Stimulated activated CD4-positive, alpha-beta T cell treated with anti-CD3 and anti-CD28 coated beads, Interleukin-2, amount 100 ng/mL, for 4 hours (primary cell): ENCODE measurements around the gene PLG.
"Not testable (repeated sequence)": the region's sequence is repeated elsewhere in the genome, so short reads cannot be mapped to it uniquely, and the experiment has no call there.

Source experiments
- DNase-seq: peaks from one replicate; pipeline ENCODE4 v3.0.0-alpha.2; 2020; ENCODE audit warnings: low read depth

PLG gene

DNA sequence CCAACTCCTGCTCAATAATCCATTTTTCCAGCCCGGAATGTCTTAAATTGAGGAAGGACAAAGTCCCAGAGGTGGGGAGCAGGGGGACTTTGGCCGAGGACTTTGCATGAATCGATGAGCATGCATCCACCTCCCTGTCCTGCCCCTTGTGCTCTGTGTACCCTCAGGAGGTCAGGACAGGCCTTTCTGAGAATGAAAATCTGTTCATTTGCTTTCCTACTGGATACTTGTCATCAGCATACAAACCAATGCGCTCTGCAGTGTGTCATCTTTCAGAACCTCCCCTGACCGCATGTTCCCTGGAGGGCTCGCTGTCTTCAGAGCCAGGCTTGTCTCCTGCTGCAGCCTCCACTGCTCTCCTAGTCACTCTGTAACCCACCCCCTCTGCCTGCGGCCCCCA is 2.6 kb downstream of the PLG start:
- not testable (repeated sequence) for DNase-seq

- not testable (repeated sequence) for DNase-seq
Observed at GRCh38 chr6:160708993-160709392, 6.9 kb downstream of the PLG start.

GRCh38 chr6:160714731-160715316 is 12.8 kb downstream of the PLG start:
- no peak for DNase-seq

GRCh38 chr6:160730911-160731310 is 28.9 kb downstream of the PLG start:
- DNase-seq: no peak

DNA sequence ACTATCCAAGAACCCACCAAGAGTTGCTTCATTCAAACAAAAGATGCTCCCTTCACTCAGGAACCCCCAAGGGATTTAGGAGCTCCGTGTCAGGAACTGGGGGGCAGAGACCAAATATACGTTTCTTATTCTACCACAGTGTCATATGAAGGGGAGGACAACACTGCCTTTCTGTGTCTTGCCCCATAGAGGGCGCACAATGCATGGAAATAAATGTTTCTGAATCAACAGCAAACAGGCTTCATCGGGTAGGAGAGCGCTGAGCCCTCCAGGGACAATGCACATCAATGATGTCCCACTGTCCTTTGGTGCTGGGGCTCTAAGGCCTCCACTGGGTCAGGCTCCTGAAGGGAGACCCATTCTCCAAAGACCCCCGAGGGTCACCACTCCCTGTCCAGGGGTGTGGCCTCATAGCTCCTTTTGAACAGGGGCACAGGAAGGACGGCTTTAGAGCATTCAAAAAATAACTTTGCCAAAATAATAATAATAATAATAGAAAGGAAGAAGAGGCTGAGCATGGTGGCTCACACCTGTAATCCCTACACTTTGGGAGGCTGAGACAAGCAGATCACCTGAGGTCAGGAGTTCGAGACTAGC is 31.1 kb downstream of the PLG start:
- DNase-seq: no peak

DNA sequence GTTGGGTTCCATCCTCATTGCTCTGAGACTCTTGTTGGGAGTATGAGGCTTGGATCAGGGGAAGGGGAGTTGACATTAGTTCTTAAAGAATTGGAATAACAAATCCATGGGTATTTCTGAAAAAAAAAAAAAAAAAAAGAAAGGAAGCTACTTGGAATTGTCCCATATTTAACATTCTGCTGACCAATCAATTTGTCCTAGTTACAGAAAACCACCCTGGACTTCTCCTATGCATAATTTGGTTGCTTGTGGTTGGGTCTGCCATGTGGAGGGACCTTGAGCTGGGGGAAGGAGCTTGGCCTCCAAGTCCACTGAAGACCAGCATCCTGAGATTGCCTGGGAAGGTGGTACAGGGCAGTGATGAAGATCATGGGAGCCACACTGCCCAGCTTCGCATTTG is 32.6 kb downstream of the PLG start:
- no peak for DNase-seq

- no peak for DNase-seq
Observed at GRCh38 chr6:160735523-160735922, 33.5 kb downstream of the PLG start.

- DNase-seq: no peak
Observed at GRCh38 chr6:160737934-160738333, 35.9 kb downstream of the PLG start.

DNA sequence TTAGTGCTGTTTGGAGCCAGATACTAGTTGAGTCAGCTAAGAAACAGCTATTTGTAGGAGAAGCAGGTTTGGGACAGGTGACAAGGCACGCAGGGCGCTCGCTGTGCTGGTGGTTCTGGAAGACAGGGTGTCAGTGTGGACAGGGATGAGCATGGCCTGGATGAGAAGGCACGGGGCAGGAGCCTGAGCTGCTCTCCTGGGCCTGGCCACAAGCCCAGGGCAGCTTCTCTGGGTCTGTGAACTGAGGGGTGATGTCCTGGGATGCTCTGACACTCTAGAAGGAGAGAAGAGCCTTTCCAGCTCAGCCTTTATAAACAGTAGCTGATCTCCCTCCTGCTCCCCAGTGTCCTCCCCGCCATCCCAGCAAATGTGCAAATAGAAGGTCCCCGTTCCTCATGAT is 37.9 kb downstream of the PLG start:
- no peak for DNase-seq

- not testable (repeated sequence) for DNase-seq
Observed at GRCh38 chr6:160741012-160741411, 39.0 kb downstream of the PLG start.

- DNase-seq: no peak
Observed at GRCh38 chr6:160742090-160742489, 40.0 kb downstream of the PLG start.

DNA sequence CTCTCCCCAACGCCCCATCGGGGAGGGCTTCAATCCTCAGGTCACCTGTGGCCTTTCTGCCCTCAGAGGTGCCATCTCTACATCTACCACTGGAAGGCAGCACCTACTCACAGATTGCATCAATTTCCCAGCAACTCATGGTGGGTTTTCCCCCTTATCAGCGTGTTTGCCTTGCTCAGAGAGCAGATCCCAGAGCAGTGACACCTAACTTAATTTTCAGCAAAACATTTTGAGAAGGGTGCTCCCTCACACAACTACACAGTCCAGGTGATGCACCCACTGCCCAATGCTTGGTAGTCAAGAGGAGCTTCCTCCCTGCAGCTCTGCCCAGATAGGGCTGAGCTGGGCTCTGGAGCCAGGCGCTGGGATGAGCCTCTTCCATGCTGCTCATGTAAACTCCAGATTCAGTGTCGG is 48.2 kb downstream of the PLG start:
- DNase-seq: no peak

DNA sequence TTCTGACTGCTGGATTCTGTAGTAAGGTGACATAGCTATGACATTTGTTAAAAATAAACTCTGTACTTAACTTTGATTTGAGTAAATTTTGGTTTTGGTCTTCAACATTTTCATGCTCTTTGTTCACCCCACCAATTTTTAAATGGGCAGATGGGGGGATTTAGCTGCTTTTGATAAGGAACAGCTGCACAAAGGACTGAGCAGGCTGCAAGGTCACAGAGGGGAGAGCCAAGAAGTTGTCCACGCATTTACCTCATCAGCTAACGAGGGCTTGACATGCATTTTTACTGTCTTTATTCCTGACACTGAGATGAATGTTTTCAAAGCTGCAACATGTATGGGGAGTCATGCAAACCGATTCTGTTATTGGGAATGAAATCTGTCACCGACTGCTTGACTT is 51.2 kb downstream of the PLG start:
- not testable (repeated sequence) for DNase-seq

DNA sequence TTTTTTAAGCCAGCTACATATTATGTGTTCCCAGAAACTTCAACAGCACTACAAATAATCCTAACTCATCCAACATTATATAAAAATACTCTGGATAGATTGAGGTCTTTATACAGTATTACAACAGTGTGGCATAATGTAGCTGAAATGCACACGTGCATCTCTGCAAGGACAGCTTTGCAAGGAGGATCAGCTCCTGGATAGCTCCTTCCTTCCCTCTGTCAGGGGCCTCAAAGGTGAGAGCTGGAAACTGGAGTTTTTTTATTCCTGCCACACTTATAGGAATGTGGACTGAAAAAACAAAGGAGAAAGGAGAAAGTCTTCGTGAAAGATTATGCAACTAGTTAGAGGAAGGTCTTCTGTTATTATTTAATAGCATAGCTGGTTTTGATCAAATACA is 53.1 kb downstream of the PLG start:
- no peak for DNase-seq

GRCh38 chr6:160756021-160756420 is 54.0 kb downstream of the PLG start:
- no peak for DNase-seq

DNA sequence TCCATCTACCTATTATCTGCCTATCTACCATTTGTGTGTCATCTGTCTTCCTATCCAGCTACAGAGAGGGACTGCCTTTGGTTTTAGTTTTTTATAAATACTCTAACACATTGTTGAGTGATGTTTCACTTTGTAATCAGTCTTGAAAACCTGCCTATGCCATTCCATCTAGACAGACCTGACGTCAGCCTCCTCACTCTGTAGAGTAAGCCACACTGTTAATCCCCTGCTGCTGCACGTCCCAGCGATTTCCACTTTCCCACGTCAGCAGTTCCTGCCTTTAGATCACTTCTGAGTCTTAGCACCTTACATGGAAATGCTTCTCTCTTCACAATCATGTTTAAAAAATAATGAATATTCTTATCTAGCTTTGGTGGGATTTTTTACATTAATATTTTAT is 54.8 kb downstream of the PLG start:
- DNase-seq: no peak

- DNase-seq: no peak
Observed at GRCh38 chr6:160764847-160765246, 62.8 kb downstream of the PLG start.

DNA sequence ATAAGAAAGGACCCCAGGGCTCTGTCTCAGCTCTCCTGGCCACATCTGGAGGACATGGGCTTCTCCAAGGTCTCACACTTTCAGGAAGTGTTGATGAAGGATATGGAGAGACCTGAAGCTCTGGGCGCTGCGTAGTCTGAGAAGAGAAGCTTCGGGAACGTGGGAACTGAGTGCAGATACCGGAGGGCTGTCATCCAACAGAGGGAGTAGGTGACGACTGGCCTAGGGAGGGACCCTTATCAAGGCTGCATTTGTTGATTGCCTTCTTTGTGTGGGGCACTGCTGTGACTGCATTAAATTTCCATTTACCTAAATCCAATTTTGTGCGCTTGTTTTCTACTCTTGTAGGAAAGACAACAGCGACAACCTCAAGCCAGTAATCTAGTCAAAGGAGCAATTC is 63.4 kb downstream of the PLG start:
- no peak for DNase-seq

DNA sequence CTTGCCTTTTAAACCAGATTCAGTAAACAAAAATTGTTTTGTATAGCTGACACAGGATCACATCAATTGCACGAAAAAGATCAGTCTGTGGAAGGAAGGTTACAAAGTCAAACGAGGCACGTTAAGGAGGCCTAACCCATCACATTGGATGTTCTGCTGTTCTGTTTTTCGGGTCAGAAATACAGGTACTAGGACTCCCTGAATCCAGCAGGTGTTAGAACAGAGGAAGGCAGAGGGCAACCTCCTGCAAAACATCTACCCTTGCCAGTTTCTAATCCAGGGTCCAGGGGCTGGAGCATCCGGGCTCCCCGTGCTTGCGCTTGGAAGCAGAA is 64.6 kb downstream of the PLG start:
- no peak for DNase-seq

- peak; percentile 11 for DNase-seq
Observed at GRCh38 chr6:160766989-160767646, 65.1 kb downstream of the PLG start.

DNA sequence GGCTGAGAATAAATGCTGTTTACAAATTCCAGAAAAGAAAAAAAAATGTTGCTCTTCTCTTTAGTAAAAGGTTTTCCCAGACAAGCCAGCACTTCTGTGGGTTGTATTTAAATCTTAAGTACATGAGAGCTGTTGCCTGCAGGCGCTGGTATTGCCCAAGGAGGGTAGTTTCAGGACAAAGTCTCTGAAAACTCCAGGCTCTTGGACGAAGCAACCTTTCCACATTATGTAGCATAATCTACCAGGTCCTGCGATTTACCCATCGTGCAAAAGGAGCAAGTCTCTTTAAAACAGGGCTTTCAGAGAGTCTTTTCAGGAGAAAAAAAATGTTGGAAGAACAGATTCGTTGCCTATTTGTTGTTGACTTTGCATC is 65.6 kb downstream of the PLG start:
- DNase-seq: no peak

GRCh38 chr6:160768101-160768500 is 66.1 kb downstream of the PLG start:
- no peak for DNase-seq

- no peak for DNase-seq
Observed at GRCh38 chr6:160774399-160774798, 72.4 kb downstream of the PLG start.
